Left ventricle myocardium inferior (tissue), 1 donor: Measurements from ENCODE around the gene BRF1. TPM values are rescaled to one million over a fixed set of nuclear protein-coding genes. Genes with fewer than 3 reads are reported as not detected.
"Not testable (repeated sequence)": the region's sequence is repeated elsewhere in the genome, so short reads cannot be mapped to it uniquely, and the experiment has no call there.

Experiments
- DNase-seq: peaks from one replicate; pipeline ENCODE4 v3.0.0-alpha.2; 2020
- H3K27ac ChIP-seq: fragments of 200-600 bp; replicated peaks from 2 replicates; pipeline ENCODE4 v1.8.0; 2021
- H3K27me3 ChIP-seq: fragments of 200-600 bp; 2 replicates; pipeline ENCODE4 v1.8.0; 2021; ENCODE audit warnings: low read depth
- H3K36me3 ChIP-seq: fragments of 200-600 bp; 2 replicates; pipeline ENCODE4 v1.8.0; 2021
- H3K4me1 ChIP-seq: fragments of 200-600 bp; 2 replicates; pipeline ENCODE4 v1.8.0; 2021
- H3K4me3 ChIP-seq: fragments of 200-600 bp; 2 replicates; pipeline ENCODE4 v1.8.0; 2021; ENCODE audit warnings: mild to moderate bottlenecking, moderate library complexity
- H3K9me3 ChIP-seq: fragments of 200-600 bp; replicated peaks from 2 replicates; pipeline ENCODE4 v1.8.0; 2021
- intact Hi-C: fragments of 100-400 bp; cut with micrococcal nuclease; formaldehyde crosslinking; loops from one replicate; pipeline ENCODE4 v1.11.0; 2022
- total RNA-seq: library from RNA; stranded (reverse); fragmentation: NEBNext Ultra II Directional; extraction: Animal tissue kit (Norgen Biotek cat#: 25700); gene quantifications from one replicate; pipeline ENCODE4 v1.2.1, GENCODE V29; 2021
- TF ChIP-seq, protein P1 (sequence below): fragments of 200-600 bp; IDR thresholded peaks from 2 replicates; pipeline ENCODE4 v1.8.0; 2021; ENCODE audit warnings: antibody characterized with exemption, mild to moderate bottlenecking, borderline replicate concordance
- donor health status: DM: no; HTN: yes; CAD: no; lungs with severe emphysema.

BRF1 gene
- total RNA-seq, 1 donor from 2014 or later: 19.8 TPM

DNA sequence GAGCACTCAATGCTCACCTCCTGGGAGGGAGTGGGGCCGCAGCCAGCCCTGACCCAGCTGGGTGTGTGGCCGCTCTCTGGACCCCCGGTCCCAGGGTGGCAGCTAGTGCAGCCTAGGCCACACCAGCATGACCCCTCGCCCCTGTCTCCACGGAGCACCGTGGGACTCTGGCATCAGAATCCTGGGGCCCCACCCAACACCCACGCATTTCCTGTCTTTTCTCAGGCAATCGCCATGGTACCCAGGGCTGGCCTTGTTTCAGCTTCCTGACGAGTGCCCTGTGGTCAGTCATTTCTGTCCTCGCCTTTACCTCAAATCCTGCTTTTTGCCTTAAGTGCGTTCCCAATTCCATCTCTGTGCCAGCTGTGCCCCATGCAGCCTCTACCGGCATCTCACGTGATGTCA lies 29.7 kb upstream of the BRF1 start:
- no peaks in the 10 kb centered on the region for H3K27me3 ChIP-seq
- TF ChIP-seq, protein P1, sequence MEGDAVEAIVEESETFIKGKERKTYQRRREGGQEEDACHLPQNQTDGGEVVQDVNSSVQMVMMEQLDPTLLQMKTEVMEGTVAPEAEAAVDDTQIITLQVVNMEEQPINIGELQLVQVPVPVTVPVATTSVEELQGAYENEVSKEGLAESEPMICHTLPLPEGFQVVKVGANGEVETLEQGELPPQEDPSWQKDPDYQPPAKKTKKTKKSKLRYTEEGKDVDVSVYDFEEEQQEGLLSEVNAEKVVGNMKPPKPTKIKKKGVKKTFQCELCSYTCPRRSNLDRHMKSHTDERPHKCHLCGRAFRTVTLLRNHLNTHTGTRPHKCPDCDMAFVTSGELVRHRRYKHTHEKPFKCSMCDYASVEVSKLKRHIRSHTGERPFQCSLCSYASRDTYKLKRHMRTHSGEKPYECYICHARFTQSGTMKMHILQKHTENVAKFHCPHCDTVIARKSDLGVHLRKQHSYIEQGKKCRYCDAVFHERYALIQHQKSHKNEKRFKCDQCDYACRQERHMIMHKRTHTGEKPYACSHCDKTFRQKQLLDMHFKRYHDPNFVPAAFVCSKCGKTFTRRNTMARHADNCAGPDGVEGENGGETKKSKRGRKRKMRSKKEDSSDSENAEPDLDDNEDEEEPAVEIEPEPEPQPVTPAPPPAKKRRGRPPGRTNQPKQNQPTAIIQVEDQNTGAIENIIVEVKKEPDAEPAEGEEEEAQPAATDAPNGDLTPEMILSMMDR: no peak
- H3K9me3 ChIP-seq: no peaks in the 10 kb centered on the region
- no peak overlapping the region for H3K4me3 ChIP-seq
- intact Hi-C loops: no loop called here
- no peak for DNase-seq
- peak overlapping the region; percentile 49 for H3K27ac ChIP-seq
- H3K36me3 ChIP-seq: no peaks in the 10 kb centered on the region
- peaks cover 94% of the 10 kb centered on the region for H3K4me1 ChIP-seq

DNA sequence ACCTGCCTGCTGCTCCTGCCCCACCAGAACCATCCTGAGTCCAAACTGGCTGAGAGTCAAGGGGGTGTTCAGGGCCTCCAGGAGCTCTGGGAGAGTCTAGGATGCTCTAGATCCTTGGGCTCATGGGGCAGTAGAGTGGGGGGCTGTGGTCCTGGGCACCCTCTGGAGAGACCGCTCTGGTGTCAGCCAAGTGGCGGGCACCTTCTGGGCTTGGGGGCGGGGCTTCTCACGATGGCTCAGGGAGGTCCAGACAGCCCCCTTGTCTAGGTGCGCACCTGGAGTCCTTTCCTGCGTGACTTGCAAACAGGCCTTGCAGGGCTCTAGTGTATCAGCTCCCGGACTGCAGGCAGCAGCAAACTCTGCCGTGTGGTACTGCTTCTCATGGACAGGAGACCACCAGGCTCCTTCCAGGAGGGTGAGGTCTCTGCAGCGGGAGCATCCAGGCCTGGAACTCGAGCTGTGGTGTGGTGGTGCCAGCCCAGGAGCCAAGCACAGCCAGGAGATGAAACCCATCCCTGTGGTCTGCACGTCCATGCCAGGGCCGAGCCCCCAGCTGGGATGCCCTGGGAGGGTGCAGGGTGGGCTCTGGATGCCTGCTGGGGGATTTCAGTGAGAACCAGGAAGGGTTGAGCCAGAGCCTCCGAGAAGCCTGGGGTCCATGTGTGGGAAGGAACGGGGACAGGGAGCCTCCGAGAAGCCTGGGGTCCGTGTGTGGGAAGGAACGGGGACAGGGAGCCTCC lies 28.8 kb upstream of the BRF1 start:
- no peak for DNase-seq

DNA sequence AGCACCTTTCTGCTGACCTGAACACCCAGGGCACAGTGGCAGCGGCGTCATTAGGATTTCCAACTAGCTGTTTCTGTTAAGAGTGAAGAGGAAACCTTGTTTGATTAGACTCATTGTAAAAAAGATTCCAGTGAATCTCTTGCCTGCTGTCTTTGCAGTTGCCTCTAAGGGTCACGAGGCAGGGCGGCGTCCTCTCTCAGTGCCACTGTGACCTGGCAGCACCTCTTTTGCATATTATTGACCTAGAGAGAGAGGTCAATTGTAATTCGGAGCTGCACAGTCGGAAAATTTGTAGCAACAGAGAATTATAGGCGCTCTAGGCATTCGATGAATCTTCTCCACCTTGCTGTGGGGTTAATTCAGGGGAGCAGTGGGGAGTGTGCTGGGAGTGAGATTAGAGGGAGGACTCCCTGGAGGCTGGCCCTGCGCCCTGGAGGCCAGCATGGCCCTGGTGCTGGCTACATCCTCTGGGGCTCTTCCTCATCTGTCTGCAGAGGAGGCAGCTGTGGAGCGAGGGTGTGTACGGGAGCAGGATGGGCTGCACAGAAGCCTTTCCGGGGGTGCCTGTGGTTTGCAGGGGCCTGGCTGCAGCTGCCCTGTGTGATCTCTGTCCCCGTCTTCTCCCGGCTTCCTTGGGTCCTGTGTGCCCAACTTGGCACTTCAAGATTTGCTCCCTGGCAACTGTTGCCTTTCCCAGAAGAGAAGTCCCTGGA lies 28.0 kb upstream of the BRF1 start:
- H3K4me1 ChIP-seq: peaks cover 94% of the 10 kb centered on the region
- H3K4me3 ChIP-seq: peak overlapping the region; percentile 11
- no peak for DNase-seq
- intact Hi-C loops: no loop called here
- no peaks in the 10 kb centered on the region for H3K36me3 ChIP-seq
- H3K27me3 ChIP-seq: no peaks in the 10 kb centered on the region
- TF ChIP-seq, protein P1: no peak
- no peaks in the 10 kb centered on the region for H3K9me3 ChIP-seq
- peak overlapping the region; percentile 87 for H3K27ac ChIP-seq

More for the DNA sequence above, 28.8 kb upstream of the BRF1 start:
- no peaks in the 10 kb centered on the region for H3K9me3 ChIP-seq
- intact Hi-C loops: no loop called here
- no peaks in the 10 kb centered on the region for H3K36me3 ChIP-seq
- H3K4me3 ChIP-seq: no peak overlapping the region
- no peaks in the 10 kb centered on the region for H3K27me3 ChIP-seq
- TF ChIP-seq, protein P1: no peak
- H3K4me1 ChIP-seq: peaks cover 94% of the 10 kb centered on the region
- peak overlapping the region; percentile 87 for H3K27ac ChIP-seq

DNA sequence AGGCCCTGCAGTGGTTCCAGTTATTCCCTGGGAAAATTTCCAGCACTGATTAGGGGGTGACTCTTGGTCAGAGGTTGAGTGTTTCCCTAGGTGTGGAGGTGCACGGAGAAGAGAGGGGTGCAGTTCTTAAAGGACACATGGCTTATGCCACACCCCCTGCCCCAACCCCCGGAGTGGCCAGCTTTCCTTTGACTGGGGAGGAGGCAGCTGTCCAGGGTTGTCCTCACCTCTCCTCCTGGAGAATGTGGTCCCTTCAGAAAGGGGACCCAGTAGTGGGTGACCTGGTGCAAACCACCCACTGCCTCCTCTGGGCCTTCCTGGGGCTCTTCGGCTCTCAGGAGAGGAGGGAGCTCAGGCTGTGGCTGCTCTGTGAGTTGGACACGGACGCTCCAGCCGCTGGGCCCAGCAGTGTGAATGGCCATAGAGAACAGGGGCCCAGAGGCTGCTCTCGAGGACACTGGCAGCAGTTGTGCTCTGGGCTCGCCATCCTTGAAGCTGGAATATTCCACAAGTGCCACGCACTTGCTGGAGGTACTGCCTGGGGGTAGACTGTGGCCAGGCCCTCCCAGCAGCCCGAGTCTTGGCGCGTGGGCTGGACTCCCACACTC lies 27.4 kb upstream of the BRF1 start:
- TF ChIP-seq, protein P1: no peak
- Histone ChIP-seq H3K9me3 (no peaks in the 10 kb centered on the region), H3K27me3 (no peaks in the 10 kb centered on the region), H3K27ac (peak overlapping the region; percentile 87), H3K4me3 (peak overlapping the region; percentile 47), H3K36me3 (no peaks in the 10 kb centered on the region), H3K4me1 (peaks cover 94% of the 10 kb centered on the region)
- no peak for DNase-seq
- intact Hi-C loops: no loop called here

DNA sequence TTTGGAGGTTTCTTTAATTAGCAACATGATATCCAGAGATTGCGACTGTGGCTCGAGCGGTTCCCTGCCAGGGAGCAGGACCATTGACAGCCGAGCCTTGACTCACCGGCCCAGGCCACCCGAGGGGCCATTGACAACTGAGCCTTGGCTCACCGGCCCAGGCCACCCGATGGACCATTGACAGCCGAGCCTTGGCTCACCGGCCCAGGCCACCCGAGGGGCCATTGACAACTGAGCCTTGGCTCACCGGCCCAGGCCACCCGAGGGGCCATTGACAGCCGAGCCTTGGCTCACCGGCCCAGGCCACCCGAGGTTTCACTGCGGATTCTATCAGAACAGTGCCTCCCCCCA lies 26.9 kb upstream of the BRF1 start:
- peak overlapping the region; percentile 87 for H3K27ac ChIP-seq
- peaks cover 94% of the 10 kb centered on the region for H3K4me1 ChIP-seq
- H3K36me3 ChIP-seq, H3K27me3 ChIP-seq, H3K9me3 ChIP-seq, DNase-seq, intact Hi-C loops: not testable (repeated sequence)
- H3K4me3 ChIP-seq: peak overlapping the region; percentile 47
